ENCODE measurements around the gene ZNF672.

Gene ZNF672

DNA sequence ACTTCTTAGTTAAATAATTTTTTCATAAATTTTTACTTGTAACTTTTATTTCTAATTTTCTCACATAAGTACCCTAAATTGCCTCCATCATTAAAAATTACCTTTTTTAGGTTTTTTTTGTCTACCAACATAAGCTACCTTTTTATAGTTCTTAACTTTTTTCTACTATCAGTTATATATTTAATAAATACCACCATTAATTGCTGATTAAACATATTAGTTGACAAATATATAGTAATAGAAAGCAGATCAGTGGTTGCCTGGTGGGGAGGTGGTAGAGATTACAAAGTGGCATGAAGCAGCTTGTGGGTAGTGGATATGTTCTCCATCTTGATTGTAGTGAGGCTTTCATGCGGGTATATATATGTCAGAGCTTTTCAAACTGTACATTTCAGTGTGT is 6.2 kb upstream of the ZNF672 start:
- no peak for DNase-seq

GRCh38 chr1:248834343-248834940 is 3.6 kb upstream of the ZNF672 start:
- DNase-seq = no peak

- no peak for DNase-seq
Measured at GRCh38 chr1:248837045-248837780, 811 bp upstream of the ZNF672 start.

DNA sequence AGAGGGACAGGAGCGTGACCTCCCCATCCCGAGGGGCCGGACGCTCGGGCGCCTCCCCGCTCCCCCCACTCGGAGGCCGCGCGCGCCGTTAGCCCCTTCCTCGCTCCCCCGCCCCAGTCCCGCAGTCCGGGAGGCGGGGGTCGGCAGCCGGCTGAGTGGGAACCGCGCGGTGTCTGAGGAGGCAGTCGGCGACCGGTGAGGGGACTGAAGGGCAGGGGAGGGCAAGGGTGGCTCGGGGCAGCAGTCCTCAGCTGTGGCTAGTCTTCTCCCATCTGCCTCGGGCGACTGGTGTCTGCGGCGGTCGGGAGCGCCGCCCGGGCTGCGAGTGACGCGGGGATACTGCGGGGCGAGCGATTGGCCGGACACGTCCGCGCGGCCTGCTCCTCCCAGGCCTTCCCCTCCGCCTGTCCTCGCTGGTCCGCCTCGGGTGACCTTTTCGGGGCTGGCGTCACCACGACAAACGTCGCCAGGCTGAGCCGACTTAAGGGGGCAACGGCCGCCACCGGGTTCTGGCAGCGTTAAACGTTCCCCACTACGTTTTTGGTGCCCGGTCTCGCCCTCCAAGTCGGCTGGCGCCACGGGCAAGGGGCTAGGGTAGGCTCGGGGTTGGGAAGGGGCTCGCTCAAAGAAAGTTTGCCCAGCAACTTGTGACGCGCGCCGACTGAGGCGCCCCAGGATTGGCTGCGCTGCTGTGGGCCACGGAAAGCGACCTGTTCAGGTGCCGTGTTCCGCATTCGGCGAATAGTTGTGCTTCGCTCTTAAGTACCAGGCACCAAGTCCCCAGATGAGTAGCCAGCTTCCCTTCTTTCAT is 538 bp downstream of the ZNF672 start:
- peak; percentile 51 to 96 (median 90) for DNase-seq

GRCh38 chr1:248839168-248839555 is 1.1 kb downstream of the ZNF672 start:
- no peak for DNase-seq

DNA sequence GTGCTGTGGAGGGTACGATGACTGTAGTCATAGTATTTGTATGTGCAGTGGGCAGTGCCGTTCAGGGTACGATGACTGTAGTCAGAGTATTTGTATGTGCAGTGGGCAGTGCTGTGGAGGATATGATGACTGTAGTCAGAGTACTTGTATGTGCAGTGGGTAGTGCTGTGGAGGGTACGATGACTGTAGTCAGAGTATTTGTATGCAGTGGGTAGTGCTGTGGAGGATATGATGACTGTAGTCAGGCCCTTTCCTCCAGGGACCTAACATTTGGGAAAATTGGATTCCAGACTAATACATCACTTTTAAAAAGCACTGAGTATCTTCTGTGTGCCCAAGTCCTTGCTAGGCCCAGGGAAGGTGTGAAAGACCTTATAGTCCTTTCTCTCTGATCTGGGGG is 2.9 kb downstream of the ZNF672 start:
- DNase-seq = no peak

- no peak for DNase-seq
Measured at GRCh38 chr1:248841702-248842395, 3.8 kb downstream of the ZNF672 start.

GRCh38 chr1:248842781-248843331 is 4.8 kb downstream of the ZNF672 start:
- no peak for DNase-seq

DNA sequence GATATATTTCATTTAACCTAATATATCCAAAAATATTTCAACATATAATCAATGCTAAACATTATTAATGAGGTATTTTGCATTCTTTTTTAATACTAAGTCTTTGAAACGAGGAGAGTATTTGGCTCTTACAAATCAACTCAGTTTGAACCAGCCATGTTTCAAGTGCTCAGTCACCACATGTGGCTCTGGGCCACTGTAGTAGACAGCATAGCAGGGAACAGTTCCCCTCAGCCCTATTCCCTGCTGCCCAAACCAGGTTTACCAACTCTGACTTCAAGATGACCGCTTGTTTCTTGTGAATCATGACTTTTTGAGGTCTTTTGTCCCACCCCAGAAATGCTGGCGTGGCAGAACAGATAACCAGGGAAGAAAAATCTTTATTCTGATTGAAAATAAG is 5.7 kb downstream of the ZNF672 start:
- no peak for DNase-seq

DNA sequence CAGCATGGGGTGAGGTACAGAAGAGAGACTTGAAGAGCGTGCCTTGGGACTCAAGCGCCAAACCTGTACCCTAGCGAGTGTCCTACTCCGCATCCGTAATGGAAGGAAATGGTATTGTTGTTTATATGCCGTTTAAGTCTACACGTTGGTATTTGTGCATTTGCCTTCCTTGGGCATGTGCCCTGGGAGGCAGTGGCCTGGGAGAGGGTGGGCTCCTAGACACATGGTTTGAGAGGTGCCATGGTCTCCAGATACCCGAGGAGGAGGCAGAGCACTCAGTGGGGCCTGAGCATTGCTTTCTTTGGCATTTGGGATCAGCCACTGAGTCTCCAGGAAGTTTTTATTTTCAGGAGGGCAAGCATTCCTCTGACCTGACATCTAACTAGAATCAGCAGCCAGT is 6.5 kb downstream of the ZNF672 start:
- no peak for DNase-seq

- no peak for DNase-seq
Measured at GRCh38 chr1:248847181-248847955, 9.3 kb downstream of the ZNF672 start.

- no peak for DNase-seq
Measured at GRCh38 chr1:248847956-248848561, 10.0 kb downstream of the ZNF672 start.

- DNase-seq = no peak
Measured at GRCh38 chr1:248848602-248849001, 10.6 kb downstream of the ZNF672 start.

- no peak for DNase-seq
Measured at GRCh38 chr1:248849152-248849551, 11.1 kb downstream of the ZNF672 start.

DNA sequence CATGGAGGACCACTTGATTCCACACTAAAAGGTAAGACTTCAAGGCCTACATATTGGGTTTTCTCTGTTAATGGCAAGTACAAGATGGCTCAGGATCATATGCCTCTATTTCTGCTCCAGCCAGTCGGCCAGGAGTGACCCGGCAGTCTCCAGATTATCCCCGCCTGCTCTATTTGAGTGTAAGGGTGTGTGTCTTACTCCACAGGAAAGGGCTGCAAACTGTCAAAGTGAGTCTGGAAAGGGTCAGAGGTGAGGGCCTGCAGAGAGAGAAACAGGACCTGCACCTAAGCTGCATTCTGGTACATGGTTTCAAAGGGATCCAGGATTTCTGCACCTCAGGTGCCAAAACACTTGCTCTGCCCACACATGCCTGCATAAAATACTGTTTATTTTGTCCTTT is 11.6 kb downstream of the ZNF672 start:
- DNase-seq = no peak

GRCh38 chr1:248850124-248850523 is 12.1 kb downstream of the ZNF672 start:
- no peak for DNase-seq

- no peak for DNase-seq
Measured at GRCh38 chr1:248850536-248851251, 12.7 kb downstream of the ZNF672 start.

- DNase-seq = no peak
Measured at GRCh38 chr1:248851390-248851789, 13.4 kb downstream of the ZNF672 start.

Measured in anterior cingulate cortex (tissue), 58 donors.